Mononuclear cell (primary cell): ENCODE measurements around the gene ENTPD2. TPM values are rescaled to one million over a fixed set of nuclear protein-coding genes. Genes with fewer than 3 reads are reported as not detected.
"Not testable (repeated sequence)": the region's sequence is repeated elsewhere in the genome, so short reads cannot be mapped to it uniquely, and the experiment has no call there.

Experiments
- H3K27me3 ChIP-seq: 2 replicates; pipeline ENCODE4 v1.6.0; 2011; ENCODE audit warnings: low read length, control low read depth; ENCODE audit not compliant: insufficient read depth
- H3K4me1 ChIP-seq: 2 replicates; pipeline ENCODE4 v1.5.1; 2011; ENCODE audit warnings: mild to moderate bottlenecking, low read length, control low read depth; ENCODE audit not compliant: insufficient read depth
- H3K4me3 ChIP-seq: 2 replicates; pipeline ENCODE4 v1.5.1; 2011; ENCODE audit warnings: mild to moderate bottlenecking, low read length, moderate library complexity
- H3K9me3 ChIP-seq: 2 replicates; pipeline ENCODE4 v1.5.1; 2011; ENCODE audit warnings: low read depth, mild to moderate bottlenecking, control low read depth, low read length
- total RNA-seq: library from RNA; depleted of rRNA; stranded (reverse); fragments of >200 nt; gene quantifications from one replicate; pipeline ENCODE4 v1.2.3, GENCODE V29; 2012

Gene ENTPD2
- total RNA-seq, 1 donor: not detected

- Histone ChIP-seq H3K4me3 (peak overlapping the region; percentile 36), H3K4me1 (peaks cover 84% of the 10 kb centered on the region), H3K9me3 (no peaks in the 10 kb centered on the region), H3K27me3 (no peaks in the 10 kb centered on the region)
Measured at GRCh38 chr9:137070906-137071275, 17.0 kb upstream of the ENTPD2 start.

DNA sequence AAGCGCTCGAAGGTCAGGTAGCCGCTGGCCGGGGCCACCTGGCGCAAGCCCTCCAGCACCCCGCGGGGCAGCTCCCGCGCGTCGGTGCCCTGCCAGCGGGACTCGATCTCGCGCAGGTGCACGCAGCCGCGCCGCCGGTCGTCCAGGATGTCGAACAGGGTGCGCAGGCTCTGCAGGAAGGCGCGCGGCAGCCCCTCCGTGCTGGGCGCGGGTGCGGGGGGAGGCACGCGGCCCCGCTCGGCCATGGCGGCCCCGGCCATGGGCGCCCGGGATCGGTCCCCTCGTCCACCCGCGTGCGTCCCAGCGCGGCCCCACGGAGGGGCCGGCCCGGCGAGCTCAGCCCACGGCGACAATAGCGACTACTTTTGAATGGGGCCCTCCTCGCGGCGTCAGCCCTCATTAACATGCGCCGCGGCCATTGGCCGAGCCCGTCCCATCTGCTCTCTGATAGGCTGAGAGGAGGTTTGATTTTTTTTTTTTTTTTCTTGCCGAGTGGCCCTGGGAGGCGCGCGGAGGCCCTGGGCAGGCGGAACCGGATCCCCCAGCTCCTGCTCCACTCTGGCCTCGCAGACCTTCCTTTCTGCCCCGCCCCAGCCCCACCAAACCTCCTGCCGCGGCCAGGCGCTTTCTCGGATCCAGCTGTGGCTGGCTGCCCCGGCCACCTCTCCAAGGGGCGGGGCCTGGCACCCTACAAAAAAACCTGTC, 16.5 kb upstream of the ENTPD2 start, which contains the start of gene SAPCD2:
Gene SAPCD2, minus strand, starts transcription at position 357 of the 705 bp plus-strand sequence. Its CDS starts 97 bp downstream, at position 260.
- H3K4me1 ChIP-seq: peaks cover 79% of the 10 kb centered on the region
- H3K9me3 ChIP-seq: no peaks in the 10 kb centered on the region
- H3K27me3 ChIP-seq: no peaks in the 10 kb centered on the region
- H3K4me3 ChIP-seq: peak within 1 kb of the TSS; percentile 36

- Histone ChIP-seq H3K4me3 (no peak overlapping the region), H3K4me1 (peaks cover 72% of the 10 kb centered on the region), H3K27me3 (no peaks in the 10 kb centered on the region), H3K9me3 (no peaks in the 10 kb centered on the region)
Measured at GRCh38 chr9:137069508-137070091, 15.7 kb upstream of the ENTPD2 start.

DNA sequence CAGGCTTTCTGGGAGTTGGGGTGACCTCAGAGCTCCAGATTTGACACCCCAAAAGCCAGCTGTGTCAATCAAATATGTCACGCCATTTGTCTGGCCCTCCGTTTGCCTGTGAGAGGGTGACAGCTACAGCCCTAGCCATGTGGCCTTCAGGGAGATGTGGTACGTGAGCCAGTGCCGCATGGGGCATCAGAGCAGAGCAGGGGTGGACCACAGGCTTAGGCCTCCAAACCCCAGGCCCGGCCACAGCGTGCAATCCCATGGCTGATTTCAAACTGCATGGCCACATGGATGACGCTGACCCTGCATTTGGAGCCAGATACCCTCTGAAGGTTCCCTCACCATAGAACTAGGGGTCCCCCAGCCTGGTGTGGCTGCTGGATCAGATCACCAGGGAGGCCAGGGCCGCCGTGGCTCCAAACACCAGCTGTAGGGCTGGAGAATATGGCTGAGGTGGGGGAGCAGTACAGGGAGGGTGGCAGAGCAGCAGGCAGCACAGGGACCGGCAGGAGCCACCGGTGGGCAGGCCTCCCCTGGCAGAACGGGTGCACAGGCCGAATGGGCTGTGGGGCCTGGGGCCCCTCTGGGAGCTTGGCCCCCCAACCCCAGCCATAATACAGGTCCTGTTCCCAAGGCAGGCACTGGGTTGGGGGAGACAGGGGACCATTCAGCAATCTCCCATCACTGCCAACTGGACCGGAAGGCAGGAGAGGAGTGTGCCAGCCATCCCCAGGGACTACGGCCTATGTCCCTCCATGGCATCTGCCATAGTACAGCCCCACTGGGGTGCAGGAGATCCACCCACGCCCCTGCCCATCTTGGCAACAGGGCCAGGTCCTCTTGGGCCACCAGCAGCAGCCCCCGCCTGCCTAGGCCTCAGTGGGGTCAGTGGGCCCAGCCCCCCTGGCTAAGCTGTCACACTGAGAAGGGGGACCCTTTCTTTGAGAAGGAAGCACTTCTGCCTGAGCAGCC, 15.0 kb upstream of the ENTPD2 start:
- Histone ChIP-seq H3K4me1 (peaks cover 64% of the 10 kb centered on the region), H3K9me3 (no peaks in the 10 kb centered on the region), H3K27me3 (no peaks in the 10 kb centered on the region), H3K4me3 (no peak overlapping the region)

GRCh38 chr9:137067860-137068538, 14.1 kb upstream of the ENTPD2 start:
- H3K4me3 ChIP-seq: no peak overlapping the region
- no peaks in the 10 kb centered on the region for H3K27me3 ChIP-seq
- H3K9me3 ChIP-seq: no peaks in the 10 kb centered on the region
- peaks cover 56% of the 10 kb centered on the region for H3K4me1 ChIP-seq

DNA sequence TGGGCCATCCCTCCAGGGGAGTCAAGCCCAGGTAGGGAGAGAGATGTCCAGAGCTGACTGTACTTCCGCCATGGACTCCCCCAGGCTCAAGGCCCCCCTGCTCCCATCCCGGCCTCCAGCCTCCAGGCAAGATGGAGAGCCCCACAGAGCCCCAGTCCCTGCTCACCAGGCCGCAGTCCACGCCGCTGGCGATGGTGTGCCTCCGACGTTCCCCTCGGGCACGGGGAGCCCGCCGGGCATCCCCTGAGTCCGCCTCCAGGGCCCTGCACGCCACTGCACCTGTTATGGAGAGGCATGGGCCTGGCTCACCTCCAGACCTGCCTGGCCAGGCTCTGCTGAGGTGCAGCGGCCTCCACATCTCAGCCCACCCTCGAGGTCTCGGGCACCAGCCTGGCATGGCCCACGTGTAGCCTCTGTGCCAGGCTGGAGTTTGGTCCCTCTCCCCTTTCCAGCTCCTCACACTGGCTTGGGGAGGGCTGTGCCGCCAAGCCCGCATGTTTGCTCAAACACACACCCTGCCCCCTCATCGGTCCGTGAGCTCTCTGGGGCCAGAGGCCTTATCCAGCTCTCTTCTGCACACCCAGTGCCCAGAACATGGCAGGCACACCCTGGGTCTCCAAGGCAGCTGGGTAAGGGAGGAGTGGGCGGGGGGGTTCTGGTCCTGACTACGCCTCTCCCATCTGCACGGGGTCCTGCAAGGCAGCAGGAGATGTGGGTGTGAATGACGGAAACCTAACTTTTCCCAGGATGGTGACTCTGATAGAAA, 12.4 kb upstream of the ENTPD2 start:
- H3K9me3 ChIP-seq: no peaks in the 10 kb centered on the region
- no peaks in the 10 kb centered on the region for H3K27me3 ChIP-seq
- peaks cover 38% of the 10 kb centered on the region for H3K4me1 ChIP-seq
- no peak overlapping the region for H3K4me3 ChIP-seq

GRCh38 chr9:137065336-137065967, 11.6 kb upstream of the ENTPD2 start:
- Histone ChIP-seq H3K9me3 (no peaks in the 10 kb centered on the region), H3K4me1 (peaks cover 30% of the 10 kb centered on the region)

GRCh38 chr9:137064880-137065164, 11.0 kb upstream of the ENTPD2 start:
- Histone ChIP-seq H3K4me3 (no peak overlapping the region), H3K9me3 (no peaks in the 10 kb centered on the region), H3K27me3 (no peaks in the 10 kb centered on the region), H3K4me1 (peaks cover 26% of the 10 kb centered on the region)

More at GRCh38 chr9:137065336-137065967, 11.6 kb upstream of the ENTPD2 start:
- Histone ChIP-seq H3K27me3 (no peaks in the 10 kb centered on the region), H3K4me3 (no peak overlapping the region)

GRCh38 chr9:137064027-137064879, 10.4 kb upstream of the ENTPD2 start:
- Histone ChIP-seq H3K4me3 (no peak overlapping the region), H3K27me3 (no peaks in the 10 kb centered on the region), H3K4me1 (peaks cover 21% of the 10 kb centered on the region), H3K9me3 (no peaks in the 10 kb centered on the region)

GRCh38 chr9:137063311-137064026, 9.6 kb upstream of the ENTPD2 start:
- Histone ChIP-seq H3K9me3 (no peaks in the 10 kb centered on the region), H3K4me3 (no peak overlapping the region), H3K27me3 (no peaks in the 10 kb centered on the region), H3K4me1 (peaks cover 16% of the 10 kb centered on the region)

DNA sequence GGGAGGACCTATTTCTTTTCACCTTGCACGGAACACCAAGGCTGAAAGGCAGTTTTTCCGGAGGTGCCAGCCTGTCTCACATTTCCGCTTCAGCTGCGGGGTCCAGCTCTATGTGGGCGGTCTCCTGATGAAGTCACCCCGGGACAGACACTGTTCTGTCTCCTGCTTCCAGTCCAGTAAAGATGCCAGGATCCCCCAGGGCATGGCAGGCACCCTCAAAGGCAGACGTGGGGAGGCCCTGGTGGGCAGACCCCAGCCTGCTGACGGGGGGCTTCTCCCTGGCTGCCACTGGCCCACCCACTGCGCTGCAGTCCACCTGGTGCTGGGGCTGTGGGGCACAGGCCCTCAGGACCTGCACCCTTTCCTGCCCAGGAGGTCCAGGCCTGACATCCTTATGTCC, 8.9 kb upstream of the ENTPD2 start:
- not testable (repeated sequence) for H3K9me3 ChIP-seq, H3K27me3 ChIP-seq, H3K4me3 ChIP-seq
- peaks cover 10% of the 10 kb centered on the region for H3K4me1 ChIP-seq

- H3K4me3 ChIP-seq: no peak overlapping the region
- peaks cover 6% of the 10 kb centered on the region for H3K4me1 ChIP-seq
- no peaks in the 10 kb centered on the region for H3K9me3 ChIP-seq
- no peaks in the 10 kb centered on the region for H3K27me3 ChIP-seq
Measured at GRCh38 chr9:137062384-137062783, 8.5 kb upstream of the ENTPD2 start.
